Sciatic nerve (tissue), 2 donors: ENCODE results near the gene PIGB. TPM values are rescaled to one million over a fixed set of nuclear protein-coding genes. Genes with fewer than 3 reads are reported as not detected.
A peak's percentile ranks its signal among the peaks of the same experiment; 100 is the strongest.
"Not testable (repeated sequence)": the region's sequence is repeated elsewhere in the genome, so short reads cannot be mapped to it uniquely, and the experiment has no call there.

Source experiments
- ATAC-seq: fragments of 200-7000 bp; cut with Tn5 transposase; one replicate; pipeline ENCODE4 v1.9.1; 2020; ENCODE audit warnings: mild to moderate bottlenecking, moderate library complexity
- DNase-seq: peaks from one replicate; pipeline ENCODE4 v3.0.0-alpha.2; 2020; ENCODE audit warnings: low spot score
- intact Hi-C: fragments of 100-400 bp; cut with DNase I; formaldehyde crosslinking; loops from one replicate; pipeline ENCODE4 v1.14.2; 2022
- total RNA-seq: library from RNA; stranded (reverse); fragmentation: NEBNext Ultra II Directional; extraction: Animal tissue kit (Norgen Biotek cat#: 25700); gene quantifications from one replicate; pipeline ENCODE4 v1.2.1, GENCODE V29; 2021
- donor health status: DM: no; HTN: no; CAD: no.
- donor health status: DM: no; HTN: no; CAD: no.

Gene PIGB
- total RNA-seq, 1 donor from 2014 or later: 8.5 TPM

- ATAC-seq (peak; percentile 92), DNase-seq (peak; percentile 75)
- intact Hi-C loops: loop anchor here (5.0 kb wide), 1 partner anchor 73 kb away; no protein-coding TSS in a partner anchor
Observed at GRCh38 chr15:55289746-55290527, 29.1 kb upstream of the PIGB start, which contains the start of gene RAB27A. Gene RAB27A (minus strand): TSS chr15:55289813. CDS start chr15:55234934, 54,879 bp downstream.

- DNase-seq (peak; percentile 90), ATAC-seq (peak; percentile 96)
- intact Hi-C loops: no loop called here
Observed at GRCh38 chr15:55290528-55291057, 28.4 kb upstream of the PIGB start.

GRCh38 chr15:55297315-55297714 is 21.7 kb upstream of the PIGB start:
- intact Hi-C loops: no loop called here
- ATAC-seq (no peak), DNase-seq (no peak)

GRCh38 chr15:55302801-55303200 is 16.2 kb upstream of the PIGB start:
- ATAC-seq, DNase-seq, intact Hi-C loops: not testable (repeated sequence)

- ATAC-seq: peak; percentile 64
- intact Hi-C loops: no loop called here
Observed at GRCh38 chr15:55319537-55320237, 665 bp downstream of the PIGB start.

GRCh38 chr15:55320238-55320550 is 1.2 kb downstream of the PIGB start:
- ATAC-seq: no peak
- no peak for DNase-seq
- intact Hi-C loops: no loop called here

More at GRCh38 chr15:55319537-55320237, 665 bp downstream of the PIGB start:
- DNase-seq: no peak

- intact Hi-C loops: no loop called here
- no peak for DNase-seq
- no peak for ATAC-seq
Observed at GRCh38 chr15:55320963-55321362, 1.9 kb downstream of the PIGB start.

- intact Hi-C loops: no loop called here
- ATAC-seq (no peak), DNase-seq (no peak)
Observed at GRCh38 chr15:55322467-55322866, 3.4 kb downstream of the PIGB start.

GRCh38 chr15:55327387-55327786 is 8.4 kb downstream of the PIGB start:
- no peak for ATAC-seq
- intact Hi-C loops: no loop called here
- no peak for DNase-seq

GRCh38 chr15:55334371-55334770 is 15.3 kb downstream of the PIGB start:
- DNase-seq (no peak), ATAC-seq (no peak)
- intact Hi-C loops: no loop called here

- ATAC-seq (no peak), DNase-seq (no peak)
- intact Hi-C loops: no loop called here
Observed at GRCh38 chr15:55334997-55335396, 16.0 kb downstream of the PIGB start.

- ATAC-seq (no peak), DNase-seq (no peak)
- intact Hi-C loops: no loop called here
Observed at GRCh38 chr15:55337160-55337559, 18.1 kb downstream of the PIGB start.

- ATAC-seq (no peak), DNase-seq (no peak)
- intact Hi-C loops: no loop called here
Observed at GRCh38 chr15:55343168-55343567, 24.1 kb downstream of the PIGB start.

- ATAC-seq (no peak), DNase-seq (no peak)
- intact Hi-C loops: no loop called here
Observed at GRCh38 chr15:55344206-55344605, 25.2 kb downstream of the PIGB start.

GRCh38 chr15:55348281-55348778 is 29.3 kb downstream of the PIGB start:
- ATAC-seq (no peak), DNase-seq (no peak)
- intact Hi-C loops: no loop called here

- ATAC-seq: no peak
- intact Hi-C loops: no loop called here
- no peak for DNase-seq
Observed at GRCh38 chr15:55349282-55349681, 30.3 kb downstream of the PIGB start.

GRCh38 chr15:55353025-55353424 is 34.0 kb downstream of the PIGB start:
- DNase-seq (no peak), ATAC-seq (no peak)
- intact Hi-C loops: no loop called here

- ATAC-seq (no peak), DNase-seq (no peak)
- intact Hi-C loops: no loop called here
Observed at GRCh38 chr15:55356985-55357585, 38.1 kb downstream of the PIGB start.

GRCh38 chr15:55357774-55358173 is 38.8 kb downstream of the PIGB start:
- ATAC-seq (no peak), DNase-seq (no peak)
- intact Hi-C loops: no loop called here

- intact Hi-C loops: no loop called here
- DNase-seq: no peak
- no peak for ATAC-seq
Observed at GRCh38 chr15:55358471-55358870, 39.4 kb downstream of the PIGB start.
